NCI-H526 treated with DMSO at 0.1 percent for 48 hours (cell line): ENCODE data around the gene C18orf63.
"Not testable (repeated sequence)": the region's sequence is repeated elsewhere in the genome, so short reads cannot be mapped to it uniquely, and the experiment has no call there.

ENCODE experiments used
- DNase-seq: peaks from one replicate; lab custom pipeline; 2025; lab: John Stamatoyannopoulos, UW

Gene C18orf63

DNA sequence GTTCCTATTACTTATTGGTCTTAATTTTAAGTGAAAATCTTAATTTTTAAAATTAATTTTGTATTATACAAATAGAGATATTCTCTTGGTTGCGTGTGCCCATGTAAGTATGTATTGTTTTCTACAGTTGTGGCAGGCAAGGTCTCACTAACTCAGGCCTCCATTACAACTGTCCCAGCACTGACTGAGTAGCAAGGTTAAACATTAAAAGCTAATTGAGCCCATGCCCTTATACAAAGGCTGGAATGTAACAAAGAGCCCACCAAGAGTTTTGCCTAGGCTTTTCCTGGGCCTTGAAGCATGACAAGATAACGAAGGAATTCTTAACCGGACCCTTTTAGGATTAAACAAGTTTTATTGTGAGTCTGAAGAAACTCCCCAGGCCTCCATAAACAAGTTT, 11.2 kb downstream of the C18orf63 start:
- DNase-seq, result not testable (repeated sequence)

DNA sequence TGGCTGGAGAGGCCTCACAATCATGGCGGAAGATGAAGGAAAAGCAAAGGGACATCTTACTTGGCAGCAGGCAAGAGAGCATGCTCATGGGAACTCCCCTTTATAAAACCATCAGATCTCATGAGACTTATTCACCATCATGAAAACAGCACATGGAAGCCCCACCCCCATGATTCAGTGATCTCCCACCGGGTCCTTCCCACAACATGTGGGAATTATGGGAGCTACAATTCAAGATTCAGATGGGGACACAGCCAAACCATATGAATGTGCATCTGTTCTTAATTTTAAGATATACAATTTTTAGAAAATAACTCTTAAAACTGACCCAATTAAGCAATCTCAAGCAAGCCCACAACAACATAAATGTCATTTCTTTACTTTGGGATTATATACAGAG, 12.6 kb downstream of the C18orf63 start:
- no peak for DNase-seq

DNA sequence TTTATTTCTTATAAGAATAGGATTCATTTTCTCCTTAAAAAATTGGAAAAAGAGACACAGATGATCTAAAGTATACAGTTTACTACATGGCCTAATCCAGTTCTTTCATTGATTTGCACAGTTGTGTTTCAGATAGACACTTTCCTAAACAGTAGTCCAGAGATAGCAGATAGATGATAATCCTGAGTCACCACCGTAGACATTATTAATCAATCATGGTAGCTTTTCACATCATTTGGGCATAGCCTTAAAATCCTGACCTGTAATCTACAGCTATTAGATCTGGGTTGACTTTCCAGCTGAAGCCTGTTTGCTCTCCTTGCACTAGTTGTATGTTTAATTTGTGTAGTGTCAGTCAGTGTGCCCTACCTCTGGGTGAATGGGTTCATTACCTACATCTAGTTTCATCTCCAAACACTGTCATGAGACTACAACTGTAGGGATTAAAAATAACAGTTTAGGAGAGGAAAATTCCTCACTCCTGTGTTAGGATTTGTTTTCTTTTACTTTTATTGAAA, 14.1 kb downstream of the C18orf63 start:
- no peak for DNase-seq

DNA sequence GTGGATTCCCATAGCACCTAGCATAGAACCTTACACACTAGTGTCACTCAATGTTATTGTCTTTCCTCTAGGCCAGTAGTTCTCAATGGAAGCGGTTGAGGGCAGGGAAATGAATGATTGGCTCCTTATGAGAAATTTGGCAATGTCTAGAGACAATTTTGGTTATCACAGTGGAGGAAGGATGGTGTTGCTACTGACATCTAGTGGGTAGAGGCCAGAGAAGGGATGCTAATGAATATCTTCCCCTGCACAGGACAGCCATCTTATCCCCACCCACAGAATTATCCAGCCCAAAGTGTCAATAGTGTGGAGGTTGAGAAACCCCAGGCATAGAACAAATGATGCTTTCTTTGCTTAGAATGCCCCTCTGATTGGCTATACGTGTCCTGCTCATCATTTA, 15.8 kb downstream of the C18orf63 start:
- peak; percentile 5 for DNase-seq

DNA sequence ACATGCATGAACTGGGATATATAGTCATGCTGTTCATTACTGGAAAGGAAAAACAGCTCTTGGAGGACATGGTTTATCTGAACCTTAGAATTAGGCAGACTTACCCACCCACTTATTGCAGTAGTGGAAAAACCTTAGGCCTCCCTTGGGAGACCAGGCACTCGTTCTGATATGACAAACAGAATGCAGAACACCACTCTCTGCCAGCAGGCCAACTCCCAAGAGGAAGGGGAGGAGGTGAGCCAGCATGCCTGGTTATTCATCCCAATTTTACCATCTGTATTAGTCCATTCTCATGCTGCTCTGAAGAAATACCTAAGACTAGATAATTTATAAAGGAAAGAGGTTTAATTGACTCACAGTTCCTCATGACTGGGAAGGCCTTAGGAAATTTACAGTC, 17.5 kb downstream of the C18orf63 start:
- no peak for DNase-seq

DNA sequence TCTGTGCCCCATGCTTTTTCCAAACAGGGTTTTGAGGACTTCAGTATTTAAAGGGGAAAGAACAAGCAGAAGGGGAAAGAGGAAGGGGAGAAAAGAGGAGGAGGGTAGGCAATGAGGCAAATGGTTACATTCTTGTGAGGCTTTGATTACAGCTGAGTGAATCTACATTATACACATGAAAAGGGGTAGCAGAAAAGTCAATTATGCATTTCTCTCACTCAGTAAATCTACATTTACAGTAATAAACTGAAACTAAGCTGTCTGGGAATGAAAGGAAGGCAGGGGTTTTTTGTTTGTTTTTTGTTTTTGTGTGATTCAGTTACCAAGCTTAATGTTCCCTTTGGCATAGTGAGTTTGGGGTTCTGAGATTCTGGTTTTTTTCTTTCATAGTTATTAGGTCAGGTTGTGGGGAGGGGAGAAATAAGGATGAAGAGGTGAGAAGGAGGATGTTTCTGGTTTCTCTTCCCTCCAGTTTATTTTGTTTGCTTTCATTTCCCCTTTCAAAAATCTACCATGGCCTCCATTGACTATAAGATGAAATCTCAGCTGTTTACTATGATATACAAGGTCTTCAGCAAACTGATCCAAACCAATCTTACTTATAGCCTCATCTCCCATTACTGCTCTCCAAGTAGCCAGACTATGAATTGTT, 18.7 kb downstream of the C18orf63 start:
- DNase-seq, result no peak

DNA sequence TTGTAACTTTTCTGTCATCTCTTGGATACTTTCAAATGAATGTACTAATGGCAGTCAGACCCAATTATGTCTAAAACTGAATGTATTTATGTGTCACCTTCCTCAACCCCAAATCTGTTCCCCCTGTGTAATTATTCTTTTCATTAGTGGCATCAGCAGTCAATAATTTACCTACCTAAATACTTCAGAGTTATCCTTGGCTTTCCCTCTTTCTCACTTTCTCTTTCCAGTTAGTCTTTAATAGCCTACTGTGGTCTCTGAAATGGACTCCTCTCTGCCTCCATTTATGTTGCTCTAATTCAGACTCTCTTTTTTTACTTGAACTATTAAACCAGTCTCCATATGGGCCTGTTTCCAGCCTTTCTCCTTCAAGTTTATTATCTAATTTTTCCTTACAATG, 21.0 kb downstream of the C18orf63 start:
- no peak for DNase-seq

DNA sequence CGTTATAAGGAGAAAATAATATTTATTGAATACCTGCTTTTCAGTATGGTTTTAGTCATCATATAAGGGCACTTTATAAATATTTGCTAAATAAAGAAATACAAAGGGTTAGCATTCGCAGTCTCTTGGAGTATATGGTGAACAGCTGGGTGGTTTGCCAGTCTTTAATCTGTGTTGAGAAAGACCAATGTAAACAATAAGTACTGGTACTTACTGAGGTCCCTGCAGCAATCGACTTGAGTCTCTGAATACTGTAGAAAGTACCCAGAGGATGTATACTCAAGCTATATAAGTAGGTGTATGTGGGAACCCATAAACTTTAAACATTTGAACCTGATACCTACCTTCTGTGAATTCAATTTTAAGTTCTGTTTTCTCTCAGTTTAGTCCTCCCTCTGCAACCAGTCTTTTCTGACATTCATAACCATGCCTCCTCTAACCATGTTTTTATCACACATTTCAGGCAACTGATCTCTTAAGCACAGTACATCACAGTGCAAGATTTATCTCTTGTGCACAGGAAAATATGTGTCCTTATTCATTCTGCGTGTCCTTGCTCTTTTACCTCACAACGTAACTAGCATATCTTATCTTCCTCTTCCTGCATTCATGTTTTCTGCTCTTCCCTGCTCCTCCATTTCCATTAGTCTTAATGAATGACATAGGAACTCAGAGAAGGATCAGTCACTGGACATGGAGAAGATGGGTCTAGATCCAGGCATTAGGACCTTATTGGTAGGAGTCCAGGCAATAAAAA, 21.7 kb downstream of the C18orf63 start:
- DNase-seq, result no peak

DNA sequence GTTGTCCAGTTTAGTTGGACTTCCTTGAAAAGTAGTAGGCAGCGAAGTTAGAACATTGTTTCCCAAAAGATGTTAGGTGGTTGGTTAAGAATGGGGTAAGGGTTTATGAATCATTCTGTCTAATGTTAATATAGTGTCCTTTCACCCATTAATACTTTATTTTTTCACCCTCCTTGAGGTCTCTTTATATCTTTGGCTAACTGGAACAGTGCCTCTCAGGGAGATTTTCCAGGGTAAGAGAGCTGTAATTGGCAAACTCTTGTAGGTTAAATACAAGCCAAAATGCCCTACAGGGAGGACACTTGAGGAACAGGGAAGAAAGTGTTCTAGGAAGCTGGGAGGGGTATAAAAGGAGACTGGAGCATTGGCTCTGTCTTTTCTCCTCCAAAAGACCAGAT, 22.3 kb downstream of the C18orf63 start:
- DNase-seq, result no peak

DNA sequence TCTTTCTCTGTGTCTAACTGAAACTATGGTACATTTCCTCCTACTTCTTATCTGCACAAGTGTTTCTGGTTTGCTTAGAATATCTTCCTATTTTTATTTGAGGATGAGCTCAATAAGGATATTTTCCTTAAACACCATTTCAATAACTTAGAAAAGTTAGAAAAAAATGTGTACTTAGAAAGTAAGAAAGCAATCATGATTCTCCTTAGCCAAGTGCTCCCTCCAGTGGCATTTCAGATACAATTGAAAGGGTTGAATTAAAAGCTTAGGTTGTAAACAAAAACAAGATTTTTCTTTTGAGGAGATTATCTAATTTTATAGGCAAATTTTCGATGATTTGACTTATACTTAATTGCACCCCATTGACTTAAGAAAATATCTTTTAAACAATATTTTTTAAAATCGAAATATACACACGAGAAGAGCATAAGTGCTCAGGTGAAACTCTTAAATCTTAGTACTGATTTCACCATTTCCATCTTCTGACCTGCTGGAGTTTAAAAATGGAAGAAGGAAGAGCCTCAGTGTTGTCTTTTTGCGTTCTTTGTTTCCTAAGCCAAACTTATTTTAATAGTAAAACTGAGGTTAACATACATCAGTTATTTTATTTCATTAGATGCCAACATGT, 26.9 kb downstream of the C18orf63 start:
- peak; percentile 40 for DNase-seq

DNA sequence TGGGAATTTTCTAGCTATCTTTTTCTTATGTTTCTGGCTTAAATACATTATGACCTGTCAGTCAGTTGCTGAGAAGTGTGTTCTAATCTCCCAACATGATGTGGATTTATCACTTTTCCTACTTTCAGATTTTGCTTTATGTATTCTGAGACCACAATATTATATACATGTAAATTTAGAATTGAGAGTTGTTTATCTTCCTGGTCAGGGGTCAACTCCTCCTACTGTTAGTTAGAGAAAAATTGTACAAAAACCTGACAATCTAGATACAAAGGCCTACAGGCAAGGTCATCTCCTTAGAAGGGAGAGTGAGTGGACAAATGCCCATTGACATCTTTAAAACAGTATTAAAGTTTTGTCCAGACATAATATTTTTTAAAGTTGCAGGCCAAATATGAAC, 30.6 kb downstream of the C18orf63 start:
- no peak for DNase-seq

DNA sequence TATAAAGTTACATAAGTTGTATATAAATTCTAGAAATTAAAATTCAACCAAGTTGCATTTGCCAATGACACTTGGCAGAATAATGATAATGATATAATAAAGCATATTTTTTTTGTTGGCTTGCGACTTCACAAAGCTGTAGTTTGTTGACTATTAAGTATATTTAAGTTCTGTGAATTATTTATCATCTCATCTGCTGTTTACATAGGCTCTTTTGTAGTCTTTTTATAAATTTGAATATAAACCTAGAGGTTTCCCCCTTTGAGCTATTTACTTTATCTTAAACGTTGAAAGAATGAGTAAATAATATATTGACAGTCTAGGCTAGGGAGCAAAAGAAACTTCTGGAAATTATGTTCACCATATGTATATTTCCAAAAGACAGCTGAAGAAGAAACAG, 32.9 kb downstream of the C18orf63 start:
- DNase-seq, result no peak

DNA sequence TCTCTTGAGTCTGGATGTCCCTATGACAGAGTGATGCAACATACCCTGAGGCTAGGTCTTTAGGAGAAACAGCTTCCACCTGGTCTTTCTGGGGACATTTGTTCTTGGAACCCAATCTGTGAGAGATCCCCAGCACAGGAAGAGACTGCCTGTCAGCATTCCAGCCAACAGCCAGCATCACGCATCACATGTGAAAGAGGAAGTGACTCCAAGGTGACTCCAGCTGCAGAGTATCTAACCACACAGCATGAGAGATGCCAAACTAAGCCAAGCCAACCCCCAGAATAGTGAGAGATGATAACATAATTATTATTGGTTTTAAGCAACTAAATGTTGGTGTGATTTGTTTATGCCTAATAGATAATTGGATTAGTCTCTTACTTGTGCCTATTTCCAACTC, 35.7 kb downstream of the C18orf63 start:
- DNase-seq, result no peak

DNA sequence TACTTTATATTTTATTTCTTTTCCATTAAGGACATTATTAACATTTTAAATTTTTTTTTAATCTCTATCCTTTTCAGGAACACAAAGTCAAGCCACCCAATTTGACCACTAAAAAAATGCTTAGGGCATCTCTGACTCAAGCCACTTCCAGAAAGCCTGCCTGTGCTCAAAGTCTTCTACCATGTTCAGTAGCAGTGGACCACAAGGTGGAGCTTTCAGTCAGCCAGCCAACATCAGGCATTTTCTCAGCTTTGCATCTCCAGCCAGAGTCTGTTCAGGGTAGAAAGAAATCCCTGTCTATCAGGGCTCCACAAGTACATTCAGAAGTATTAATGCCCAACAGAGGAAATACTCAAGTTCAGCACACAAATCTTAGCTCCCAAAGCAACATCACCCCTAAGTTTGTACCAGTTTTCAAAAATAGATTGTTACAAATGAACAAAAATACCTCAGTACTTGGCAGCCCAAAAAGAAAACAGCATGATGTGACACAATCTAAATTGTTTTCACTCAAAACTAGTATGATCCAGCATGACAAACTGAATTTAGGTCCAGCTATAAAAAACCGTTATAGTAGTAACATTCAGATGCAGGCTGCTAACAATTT, 37.6 kb downstream of the C18orf63 start:
- peak; percentile 8 for DNase-seq

DNA sequence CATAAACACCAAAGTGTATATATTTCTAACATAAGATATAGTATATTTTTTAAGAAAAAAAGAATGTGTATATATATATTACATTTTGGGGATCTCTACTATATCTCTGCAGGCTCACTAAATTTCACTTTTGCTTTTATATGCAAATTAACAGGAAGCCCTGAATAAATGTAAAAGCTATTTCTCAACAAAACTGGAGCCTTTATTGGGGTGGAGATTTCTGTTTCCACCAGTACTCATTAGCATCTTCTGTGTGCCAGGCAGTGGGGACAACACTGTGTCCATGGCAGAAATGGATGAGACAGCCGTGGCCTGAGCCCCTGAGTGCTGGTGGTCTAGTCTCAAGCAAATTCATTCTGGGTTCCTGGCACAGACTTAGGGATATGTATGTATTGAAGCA, 41.3 kb downstream of the C18orf63 start:
- DNase-seq, result no peak

DNA sequence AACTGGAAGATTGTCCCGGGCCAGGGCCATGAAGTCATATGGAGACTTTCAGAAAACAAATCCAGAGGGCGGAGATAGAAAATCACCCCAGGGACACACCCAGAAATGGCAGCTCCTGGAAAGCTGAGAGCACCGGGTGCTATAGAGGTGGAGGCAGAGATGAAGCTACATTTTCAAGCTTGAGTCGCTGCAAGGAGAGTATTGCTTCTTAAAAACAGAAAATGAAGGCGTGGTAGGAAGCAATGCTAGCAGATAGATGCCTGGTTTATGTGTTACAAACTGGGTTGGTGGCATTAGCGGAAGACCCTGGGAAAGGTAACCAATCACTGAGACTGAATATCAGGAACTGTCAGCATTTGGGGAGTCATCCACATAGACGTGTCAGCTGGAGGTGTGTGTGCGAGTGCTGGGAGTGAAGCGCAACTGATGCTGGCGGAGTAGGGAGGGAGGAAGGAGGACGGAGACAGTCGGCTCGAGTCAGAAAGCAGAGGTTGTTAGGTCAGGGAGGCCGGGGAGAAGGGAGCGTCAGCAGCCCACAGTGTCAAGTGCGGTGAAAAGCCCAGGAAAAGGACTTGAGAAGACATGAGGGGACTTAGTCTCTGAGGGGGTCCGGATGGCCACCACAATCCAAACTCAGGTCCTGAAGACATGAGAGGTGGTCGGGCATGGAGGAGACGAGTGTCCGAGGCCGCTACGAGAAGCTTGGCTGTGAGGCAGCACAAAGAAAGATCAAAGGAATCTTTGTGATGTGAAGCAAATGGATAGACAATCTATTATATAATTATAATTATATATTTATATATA, 45.4 kb downstream of the C18orf63 start:
- no peak for DNase-seq

DNA sequence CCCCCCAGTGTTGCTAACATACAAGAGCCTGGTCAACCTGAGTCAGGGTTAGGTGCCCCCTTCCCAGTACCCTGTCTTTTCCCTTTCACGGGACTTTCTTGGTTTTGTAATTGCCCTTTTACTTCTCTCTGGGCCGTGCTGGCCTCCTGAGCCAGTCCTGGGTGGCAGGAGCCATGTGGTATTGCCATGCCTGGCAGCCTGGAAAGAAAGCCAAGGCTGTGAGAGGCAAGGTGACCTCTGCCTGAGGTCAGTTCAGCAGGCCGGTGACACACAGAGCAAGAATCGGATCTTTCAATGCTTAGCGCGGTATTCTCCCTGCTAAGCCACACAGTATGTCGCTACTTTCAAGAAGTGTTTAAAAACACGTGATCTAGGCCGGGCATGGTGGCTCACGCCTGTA, 52.3 kb downstream of the C18orf63 start:
- no peak for DNase-seq

DNA sequence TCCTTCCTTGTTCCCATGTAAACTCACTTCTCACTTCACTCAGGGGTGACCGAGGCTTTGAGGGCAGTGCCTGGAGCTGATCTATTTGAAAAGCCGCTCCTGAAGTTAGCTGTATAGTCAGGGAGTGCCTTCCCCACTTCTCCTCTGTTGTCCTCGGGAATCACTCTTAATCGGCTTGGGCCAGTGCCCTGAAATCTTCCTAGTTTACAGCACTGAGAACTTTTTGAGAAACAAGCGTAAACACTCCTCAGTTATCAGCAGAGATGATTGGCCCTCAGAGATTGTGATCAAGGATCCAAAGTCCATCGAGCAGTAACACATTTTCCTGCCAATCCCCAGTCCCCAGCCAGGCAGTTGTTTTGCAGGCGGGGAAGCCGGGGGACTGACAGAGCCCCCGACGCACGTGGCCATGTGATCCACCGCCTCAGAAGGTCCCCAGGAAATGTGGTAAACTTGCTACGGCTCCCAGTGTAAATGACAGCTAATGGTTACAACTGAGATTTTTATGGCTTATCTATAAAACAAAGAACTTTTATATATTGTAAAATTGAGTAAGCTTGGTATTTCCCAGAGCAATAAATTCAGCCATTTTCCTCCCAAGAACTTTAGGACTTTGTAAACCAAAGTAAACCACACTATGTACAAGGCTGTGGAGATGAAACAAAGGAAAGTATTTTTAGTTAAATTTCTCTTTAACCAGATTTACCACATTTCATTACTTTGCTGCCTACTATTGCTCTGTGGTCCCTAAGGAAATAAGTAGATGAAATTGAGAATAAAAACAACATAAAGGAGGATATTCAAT, 53.5 kb downstream of the C18orf63 start:
- no peak for DNase-seq

DNA sequence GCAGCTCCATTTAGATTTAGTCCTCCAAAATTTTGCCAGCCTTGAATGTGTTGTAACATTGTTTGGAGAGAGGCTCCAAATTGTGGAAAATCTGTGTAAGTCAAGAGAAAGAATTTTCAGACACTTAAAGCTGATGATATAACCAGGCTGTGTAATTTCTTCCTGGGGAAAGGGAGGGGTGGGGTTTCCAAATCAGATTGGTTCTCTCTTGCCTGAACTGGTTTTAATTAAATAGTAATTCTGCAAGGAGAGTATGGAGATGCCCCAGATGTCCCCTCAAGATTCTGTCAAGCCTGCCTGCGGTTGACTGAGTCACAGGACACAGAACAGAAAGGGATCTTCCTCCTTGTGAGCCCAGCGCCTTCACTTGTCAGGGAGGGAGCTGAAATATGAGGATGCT, 54.5 kb downstream of the C18orf63 start:
- no peak for DNase-seq

DNA sequence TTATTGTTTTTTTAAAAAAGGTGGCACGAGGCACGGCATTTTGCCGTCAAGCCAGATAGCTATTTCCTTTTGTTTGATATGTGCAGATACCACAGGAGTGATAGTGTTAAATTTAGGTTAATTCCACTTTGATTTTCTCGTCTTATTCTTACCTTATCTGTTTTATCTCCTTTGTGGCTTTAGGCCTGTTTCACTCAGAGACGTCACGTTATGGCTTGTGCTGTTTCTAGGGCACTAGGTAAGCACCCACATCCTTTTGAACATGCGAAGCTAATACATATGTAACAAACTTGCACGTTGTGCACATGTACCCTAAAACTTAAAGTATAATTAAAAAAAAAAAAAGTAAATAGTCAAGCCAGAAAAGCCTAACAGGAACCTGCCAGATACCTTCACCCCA, 57.8 kb downstream of the C18orf63 start:
- no peak for DNase-seq

DNA sequence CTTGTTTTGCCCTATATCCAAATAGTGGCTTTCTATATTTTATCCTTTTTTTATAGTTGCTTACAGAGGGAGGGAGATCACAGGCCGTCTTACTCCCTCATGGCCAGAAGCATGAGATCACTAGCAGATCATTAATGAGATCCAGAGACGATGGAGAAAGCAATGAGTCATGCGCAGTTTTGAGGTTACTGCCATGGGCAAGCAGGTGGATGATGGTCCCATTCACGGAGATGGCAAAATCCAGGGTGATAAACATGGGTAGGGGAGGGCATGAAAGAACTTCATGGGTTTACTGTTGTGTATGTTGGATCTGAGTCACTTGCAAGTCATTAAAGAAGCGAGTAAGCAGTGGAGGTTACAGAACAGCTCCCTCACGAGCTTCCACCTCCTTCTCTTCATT, 60.4 kb downstream of the C18orf63 start:
- DNase-seq, result no peak
